ENCODE data around the gene DFFB. TPM values are rescaled to one million over a fixed set of nuclear protein-coding genes. Genes with fewer than 3 reads are reported as not detected.

The DFFB gene
- polyA plus RNA-seq, 3 donors, result 5.9 to 14.7 (median 6.6) TPM

GRCh38 chr1:3884966-3885365 lies 27.7 kb downstream of the DFFB start:
- WGBS (ENCODE audit: insufficient coverage), result 98% methylated on average over 9 of the region's 13 CpGs
- DNase-seq, result no peak
- peaks cover 5 to 16% of the 10 kb centered on the region in 2 donors for H3K4me1 ChIP-seq (ENCODE audit: control insufficient read depth in 1 of 2, insufficient read depth in 2 of 2, low read length in 2 of 2)
- no peak overlapping the region for H3K4me3 ChIP-seq (replicated peaks in 1 of 3; ENCODE audit: low read depth in 2 of 3, low read length in 3 of 3)
- no peak overlapping the region for H3K9ac ChIP-seq (ENCODE audit: insufficient read depth, low read length, poor library complexity, severe bottlenecking)
- peaks cover 35 to 82% of the 10 kb centered on the region in 2 donors for H3K36me3 ChIP-seq (replicated peaks in 1 of 2; ENCODE audit: control insufficient read depth in 1 of 2, insufficient read depth in 2 of 2, low read length in 2 of 2)
- H3K36me3 Mint-ChIP-seq, result peaks cover 60 to 70% of the 10 kb centered on the region in 2 donors
- peaks cover 0 to 2% (median 0%) of the 10 kb centered on the region in 3 donors for H3K27me3 Mint-ChIP-seq (ENCODE audit: low read depth in 3 of 3)
- peak overlapping the region in 1 of 7 donors; percentile 70 for H3K27ac Mint-ChIP-seq
- H4K20me1 ChIP-seq (ENCODE audit: insufficient read depth, low read length), result no peaks in the 10 kb centered on the region
- H3K4me3 Mint-ChIP-seq, result no peak overlapping the region
- intact Hi-C loops (cut with micrococcal nuclease), result no loop called here
- H3K27ac ChIP-seq (ENCODE audit: low read depth in 1 of 2, low read length in 2 of 2), result no peak overlapping the region
- no peak overlapping the region for H2AFZ ChIP-seq (ENCODE audit: insufficient read depth, low read depth, low read length, poor library complexity, severe bottlenecking)
- TF ChIP-seq, protein P1, sequence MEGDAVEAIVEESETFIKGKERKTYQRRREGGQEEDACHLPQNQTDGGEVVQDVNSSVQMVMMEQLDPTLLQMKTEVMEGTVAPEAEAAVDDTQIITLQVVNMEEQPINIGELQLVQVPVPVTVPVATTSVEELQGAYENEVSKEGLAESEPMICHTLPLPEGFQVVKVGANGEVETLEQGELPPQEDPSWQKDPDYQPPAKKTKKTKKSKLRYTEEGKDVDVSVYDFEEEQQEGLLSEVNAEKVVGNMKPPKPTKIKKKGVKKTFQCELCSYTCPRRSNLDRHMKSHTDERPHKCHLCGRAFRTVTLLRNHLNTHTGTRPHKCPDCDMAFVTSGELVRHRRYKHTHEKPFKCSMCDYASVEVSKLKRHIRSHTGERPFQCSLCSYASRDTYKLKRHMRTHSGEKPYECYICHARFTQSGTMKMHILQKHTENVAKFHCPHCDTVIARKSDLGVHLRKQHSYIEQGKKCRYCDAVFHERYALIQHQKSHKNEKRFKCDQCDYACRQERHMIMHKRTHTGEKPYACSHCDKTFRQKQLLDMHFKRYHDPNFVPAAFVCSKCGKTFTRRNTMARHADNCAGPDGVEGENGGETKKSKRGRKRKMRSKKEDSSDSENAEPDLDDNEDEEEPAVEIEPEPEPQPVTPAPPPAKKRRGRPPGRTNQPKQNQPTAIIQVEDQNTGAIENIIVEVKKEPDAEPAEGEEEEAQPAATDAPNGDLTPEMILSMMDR (IDR thresholded peaks at IDR 0.05), result no peak
- H3K9me3 Mint-ChIP-seq, result peaks cover 0 to under 1% (median 0%) of the 10 kb centered on the region in 7 donors
- H3K27me3 ChIP-seq (ENCODE audit: control insufficient read depth in 2 of 2, insufficient read depth in 2 of 2, low read length in 2 of 2), result no peaks in the 10 kb centered on the region
- H3K9me3 ChIP-seq (replicated peaks in 1 of 2; ENCODE audit: control insufficient read depth in 1 of 2, insufficient read depth in 1 of 2, low read length in 2 of 2), result no peaks in the 10 kb centered on the region
- H3K4me1 Mint-ChIP-seq, result peaks cover 12% of the 10 kb centered on the region
- no peak overlapping the region for H3K4me2 ChIP-seq (replicated peaks; ENCODE audit: extremely low read depth, low read length, poor library complexity, severe bottlenecking)
- no peaks in the 10 kb centered on the region for H3K79me2 ChIP-seq (ENCODE audit: insufficient read depth, low read length)

- Histone ChIP-seq H3K36me3 (replicated peaks in 1 of 2; ENCODE audit: control insufficient read depth in 1 of 2, insufficient read depth in 2 of 2, low read length in 2 of 2) (peaks cover 38 to 80% of the 10 kb centered on the region in 2 donors), H3K9ac (ENCODE audit: insufficient read depth, low read length, poor library complexity, severe bottlenecking) (no peak overlapping the region), H3K4me3 (replicated peaks in 1 of 3; ENCODE audit: low read depth in 2 of 3, low read length in 3 of 3) (no peak overlapping the region), H3K4me1 (ENCODE audit: control insufficient read depth in 1 of 2, insufficient read depth in 2 of 2, low read length in 2 of 2) (peaks cover 11 to 20% of the 10 kb centered on the region in 2 donors), H3K9me3 (replicated peaks in 1 of 2; ENCODE audit: control insufficient read depth in 1 of 2, insufficient read depth in 1 of 2, low read length in 2 of 2) (no peaks in the 10 kb centered on the region), H3K79me2 (ENCODE audit: insufficient read depth, low read length) (no peaks in the 10 kb centered on the region), H3K4me2 (replicated peaks; ENCODE audit: extremely low read depth, low read length, poor library complexity, severe bottlenecking) (no peak overlapping the region), H3K27me3 (ENCODE audit: control insufficient read depth in 2 of 2, insufficient read depth in 2 of 2, low read length in 2 of 2) (no peaks in the 10 kb centered on the region), H3K27ac (ENCODE audit: low read depth in 1 of 2, low read length in 2 of 2) (no peak overlapping the region), H4K20me1 (ENCODE audit: insufficient read depth, low read length) (no peaks in the 10 kb centered on the region), H2AFZ (ENCODE audit: insufficient read depth, low read depth, low read length, poor library complexity, severe bottlenecking) (no peak overlapping the region)
- no peaks in the 10 kb centered on the region for H3K9me3 Mint-ChIP-seq
- H3K27me3 Mint-ChIP-seq (ENCODE audit: low read depth in 3 of 3), result peaks cover 0 to 3% (median 0%) of the 10 kb centered on the region in 3 donors
- H3K4me3 Mint-ChIP-seq, result no peak overlapping the region
- H3K36me3 Mint-ChIP-seq, result peaks cover 60 to 72% of the 10 kb centered on the region in 2 donors
- TF ChIP-seq, protein P1 (IDR thresholded peaks at IDR 0.05), result no peak
- intact Hi-C loops (cut with micrococcal nuclease), result no loop called here
- WGBS (ENCODE audit: insufficient coverage), result 97% methylated on average over 5 of the region's 7 CpGs
- peak overlapping the region in 2 of 7 donors; percentile 8 to 32 for H3K27ac Mint-ChIP-seq
- no peak for DNase-seq
- H3K4me1 Mint-ChIP-seq, result peaks cover 16% of the 10 kb centered on the region
Observed at GRCh38 chr1:3885611-3886010, 28.3 kb downstream of the DFFB start.

All from CD14-positive monocyte (primary cell).